ENCODE data around the gene ACKR3. TPM values are rescaled to one million over a fixed set of nuclear protein-coding genes. Genes with fewer than 3 reads are reported as not detected.

ACKR3 gene
- total RNA-seq, 2 experiments from 2014 or later = 0.46 to 2.1 TPM

GRCh38 chr2:236580746-236581355 is 11.2 kb downstream of the ACKR3 start:
- DNase-seq (ENCODE audit: low spot score) = no peak
- Histone ChIP-seq H3K4me1 (ENCODE audit: insufficient read depth, low read length, poor library complexity, severe bottlenecking) (peaks cover 8% of the 10 kb centered on the region), H3K4me2 (ENCODE audit: low read length) (no peak overlapping the region), H2AFZ (ENCODE audit: low read length) (no peak overlapping the region), H3K36me3 (ENCODE audit: insufficient read depth, low read length) (peaks cover 4% of the 10 kb centered on the region; the same call in 1 of the 2 replicates), H3K79me2 (ENCODE audit: insufficient read depth, low read depth, low read length) (no peaks in the 10 kb centered on the region), H4K20me1 (ENCODE audit: insufficient read depth, low read length) (no peaks in the 10 kb centered on the region), H3K4me3 (ENCODE audit: low read depth, low read length, poor library complexity, severe bottlenecking) (no peak overlapping the region), H3K9me3 (ENCODE audit: low read length) (no peaks in the 10 kb centered on the region), H3K9me2 (ENCODE audit: insufficient read depth, low read length) (no peaks in the 10 kb centered on the region), H3K27ac (ENCODE audit: low read depth, low read length, poor library complexity, severe bottlenecking) (no peak overlapping the region)
- ChIA-PET CTCF (ENCODE audit: unreplicated experiment) (interaction anchor here (0.6 kb wide), 1 partner anchor 37 kb away, joined by 3 read pairs; no protein-coding TSS in a partner anchor), POLR2A (no interaction called here)
- intact Hi-C loops (cut with micrococcal nuclease; ENCODE audit: unreplicated experiment) = no loop called here
- TF ChIP-seq EZH2phosphoT487 (IDR thresholded peaks at IDR 0.05; ENCODE audit: borderline replicate concordance, low read depth, low read length) (no peak), CTCF (conservative IDR thresholded peaks at IDR 0.05; ENCODE audit: low read length) (no peak)
- BruUV-seq (replicated peaks) = no TSS peak

GRCh38 chr2:236581546-236581945 is 11.9 kb downstream of the ACKR3 start:
- no peaks in the 10 kb centered on the region for H4K20me1 ChIP-seq (ENCODE audit: insufficient read depth, low read length)
- ChIA-PET CTCF (ENCODE audit: unreplicated experiment) (no interaction called here), POLR2A (no interaction called here)
- H3K4me2 ChIP-seq (ENCODE audit: low read length) = no peak overlapping the region
- H3K9me2 ChIP-seq (ENCODE audit: insufficient read depth, low read length) = no peaks in the 10 kb centered on the region
- intact Hi-C loops (cut with micrococcal nuclease; ENCODE audit: unreplicated experiment) = no loop called here
- TF ChIP-seq CTCF (conservative IDR thresholded peaks at IDR 0.05; ENCODE audit: low read length) (no peak), EZH2phosphoT487 (IDR thresholded peaks at IDR 0.05; ENCODE audit: borderline replicate concordance, low read depth, low read length) (no peak)
- no peaks in the 10 kb centered on the region for H3K79me2 ChIP-seq (ENCODE audit: insufficient read depth, low read depth, low read length)
- no TSS peak for BruUV-seq (replicated peaks)
- no peak overlapping the region for H2AFZ ChIP-seq (ENCODE audit: low read length)
- H3K4me3 ChIP-seq (ENCODE audit: low read depth, low read length, poor library complexity, severe bottlenecking) = no peak overlapping the region
- no peak for DNase-seq (ENCODE audit: low spot score)
- H3K9me3 ChIP-seq (ENCODE audit: low read length) = no peaks in the 10 kb centered on the region
- H3K36me3 ChIP-seq (ENCODE audit: insufficient read depth, low read length) = peaks cover 4% of the 10 kb centered on the region; the same call in 1 of the 2 replicates
- peaks cover 8% of the 10 kb centered on the region for H3K4me1 ChIP-seq (ENCODE audit: insufficient read depth, low read length, poor library complexity, severe bottlenecking)
- no peak overlapping the region for H3K27ac ChIP-seq (ENCODE audit: low read depth, low read length, poor library complexity, severe bottlenecking)

DNA sequence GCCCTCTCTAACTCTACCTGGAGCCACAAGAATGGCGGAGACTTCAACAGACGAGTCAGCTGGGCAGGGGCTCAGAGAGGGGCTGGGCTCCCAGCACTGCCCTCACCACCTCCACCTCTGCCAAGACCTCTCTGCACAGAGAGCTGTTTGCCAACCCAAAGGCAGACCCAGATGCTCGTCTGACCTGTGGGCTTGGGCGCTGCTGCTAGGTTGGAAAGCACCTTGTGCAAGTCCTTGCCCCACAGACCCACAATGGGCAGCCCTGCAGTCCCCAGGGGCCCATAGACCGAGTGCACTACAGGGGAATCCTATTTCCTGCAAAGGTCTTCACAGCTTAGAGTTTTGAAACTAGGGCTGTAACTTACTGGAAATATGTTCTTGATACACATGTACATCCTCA is 13.3 kb downstream of the ACKR3 start:
- intact Hi-C loops (cut with micrococcal nuclease; ENCODE audit: unreplicated experiment) = no loop called here
- no peaks in the 10 kb centered on the region for H3K9me2 ChIP-seq (ENCODE audit: insufficient read depth, low read length)
- no TSS peak for BruUV-seq (replicated peaks)
- CTCF ChIA-PET (ENCODE audit: unreplicated experiment) = no interaction called here
- H3K4me2 ChIP-seq (ENCODE audit: low read length) = no peak overlapping the region
- H3K27ac ChIP-seq (ENCODE audit: low read depth, low read length, poor library complexity, severe bottlenecking) = no peak overlapping the region
- no peaks in the 10 kb centered on the region for H3K9me3 ChIP-seq (ENCODE audit: low read length)
- TF ChIP-seq EZH2phosphoT487 (IDR thresholded peaks at IDR 0.05; ENCODE audit: borderline replicate concordance, low read depth, low read length) (no peak), CTCF (conservative IDR thresholded peaks at IDR 0.05; ENCODE audit: low read length) (no peak)
- H3K4me1 ChIP-seq (ENCODE audit: insufficient read depth, low read length, poor library complexity, severe bottlenecking) = peaks cover 8% of the 10 kb centered on the region
- DNase-seq (ENCODE audit: low spot score) = no peak
- H3K36me3 ChIP-seq (ENCODE audit: insufficient read depth, low read length) = peaks cover 4% of the 10 kb centered on the region; the same call in 1 of the 2 replicates
- H3K4me3 ChIP-seq (ENCODE audit: low read depth, low read length, poor library complexity, severe bottlenecking) = no peak overlapping the region
- no peak overlapping the region for H2AFZ ChIP-seq (ENCODE audit: low read length)
- no peaks in the 10 kb centered on the region for H3K79me2 ChIP-seq (ENCODE audit: insufficient read depth, low read depth, low read length)
- no peaks in the 10 kb centered on the region for H4K20me1 ChIP-seq (ENCODE audit: insufficient read depth, low read length)
- POLR2A ChIA-PET = no interaction called here
